ENCODE data around the gene CENPV. TPM values are rescaled to one million over a fixed set of nuclear protein-coding genes. Genes with fewer than 3 reads are reported as not detected.

CENPV gene
- total RNA-seq, 2 donors from 2014 or later, result 12.0 to 32.5 TPM

- Histone ChIP-seq H3K4me1 (ENCODE audit: control insufficient read depth in 1 of 2, low read depth in 2 of 2) (no peaks in the 10 kb centered on the region), H3K27ac (no peak overlapping the region), H3K4me3 (no peak overlapping the region), H3K36me3 (peaks cover 8% of the 10 kb centered on the region), H3K27me3 (replicated peaks; ENCODE audit: insufficient read depth) (no peaks in the 10 kb centered on the region), H3K9me3 (no peaks in the 10 kb centered on the region)
- no peak for DNase-seq (ENCODE audit: low spot score)
- ATAC-seq (ENCODE audit: insufficient number of reproducible peaks, low FRiP score, low read depth), result no peak
- no peak for TF ChIP-seq CTCF (IDR thresholded peaks at IDR 0.05)
Measured at GRCh38 chr17:16339959-16340358, 13.3 kb downstream of the CENPV start.

DNA sequence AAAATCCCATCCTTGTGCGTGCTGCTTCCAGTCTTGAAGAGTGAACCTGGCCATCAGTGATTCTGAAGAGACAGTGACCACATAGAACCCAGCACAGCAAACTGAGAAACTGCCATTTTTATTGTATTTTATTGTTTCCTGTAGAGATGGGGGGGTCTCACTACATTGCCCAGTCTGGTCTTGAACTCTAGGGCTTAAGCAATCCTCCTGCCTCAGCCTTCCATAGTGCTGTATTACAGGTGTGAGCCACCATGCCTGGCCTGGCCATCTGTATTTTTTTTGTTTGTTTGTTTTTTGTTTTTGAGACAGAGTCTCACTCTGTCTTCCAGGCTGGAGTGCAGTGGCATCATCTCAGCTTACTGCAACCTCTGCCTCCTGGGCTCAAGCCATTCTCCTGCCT lies 13.9 kb downstream of the CENPV start:
- H3K27ac ChIP-seq, result no peak overlapping the region
- peaks cover 7% of the 10 kb centered on the region for H3K36me3 ChIP-seq
- no peaks in the 10 kb centered on the region for H3K9me3 ChIP-seq
- H3K4me3 ChIP-seq, result no peak overlapping the region
- DNase-seq (ENCODE audit: low spot score) (no peak), ATAC-seq (ENCODE audit: insufficient number of reproducible peaks, low FRiP score, low read depth) (no peak)
- no peaks in the 10 kb centered on the region for H3K27me3 ChIP-seq (replicated peaks; ENCODE audit: insufficient read depth)
- TF ChIP-seq CTCF (IDR thresholded peaks at IDR 0.05), result no peak
- no peaks in the 10 kb centered on the region for H3K4me1 ChIP-seq (ENCODE audit: control insufficient read depth in 1 of 2, low read depth in 2 of 2)

- no peak for DNase-seq (ENCODE audit: low spot score)
- no peak for ATAC-seq (ENCODE audit: insufficient number of reproducible peaks, low FRiP score, low read depth)
- Histone ChIP-seq H3K27ac (no peak overlapping the region), H3K4me3 (no peak overlapping the region), H3K4me1 (ENCODE audit: control insufficient read depth in 1 of 2, low read depth in 2 of 2) (no peaks in the 10 kb centered on the region), H3K27me3 (replicated peaks; ENCODE audit: insufficient read depth) (no peaks in the 10 kb centered on the region), H3K36me3 (no peaks in the 10 kb centered on the region), H3K9me3 (no peaks in the 10 kb centered on the region)
- TF ChIP-seq CTCF (IDR thresholded peaks at IDR 0.05), result no peak
Measured at GRCh38 chr17:16338391-16338790, 14.9 kb downstream of the CENPV start.

DNA sequence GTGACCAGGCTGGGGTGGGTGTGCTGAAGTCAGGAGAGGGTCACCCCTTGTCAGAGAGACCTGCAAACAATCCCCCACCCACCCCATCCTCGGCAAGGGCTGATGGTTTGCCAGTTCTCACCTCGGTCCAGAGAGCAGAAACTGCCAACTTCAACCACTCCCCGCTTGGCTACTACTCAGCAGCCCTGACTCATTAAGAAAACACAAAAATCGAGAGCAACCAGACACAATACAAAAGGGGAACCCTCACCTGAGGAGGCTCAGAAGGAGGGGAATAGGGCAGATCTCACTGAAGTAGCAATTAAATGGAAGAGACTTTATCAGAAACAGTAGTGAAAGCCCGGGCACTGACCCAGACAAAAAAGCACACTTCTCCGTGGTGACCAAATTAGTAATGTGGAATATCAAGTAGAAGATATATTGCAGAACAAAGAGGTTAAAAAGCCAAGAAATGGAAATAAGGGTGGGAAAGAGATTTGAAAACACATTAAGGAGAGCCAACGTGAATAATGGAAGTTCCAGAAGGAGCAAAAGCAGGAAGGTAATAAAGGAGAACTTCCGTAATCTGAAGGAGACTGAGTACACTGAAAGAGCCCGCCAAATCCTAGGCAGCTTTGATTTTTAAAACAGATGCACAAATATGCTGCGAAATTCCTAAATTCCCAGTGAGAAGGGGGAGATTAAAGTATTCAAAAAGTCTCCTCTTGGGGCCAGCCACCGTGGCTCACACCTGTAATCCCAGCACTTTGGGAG lies 23.6 kb downstream of the CENPV start:
- TF ChIP-seq CTCF (IDR thresholded peaks at IDR 0.05), result no peak
- ATAC-seq (ENCODE audit: insufficient number of reproducible peaks, low FRiP score, low read depth), result peak; percentile 60
- H3K9me3 ChIP-seq, result no peaks in the 10 kb centered on the region
- no peak overlapping the region for H3K27ac ChIP-seq
- peaks cover 7% of the 10 kb centered on the region for H3K36me3 ChIP-seq
- DNase-seq (ENCODE audit: low spot score), result no peak
- H3K4me3 ChIP-seq, result peak overlapping the region; percentile 64
- peaks cover 0 to 12% of the 10 kb centered on the region in 2 donors for H3K4me1 ChIP-seq (ENCODE audit: control insufficient read depth in 1 of 2, low read depth in 2 of 2)
- H3K27me3 ChIP-seq (replicated peaks; ENCODE audit: insufficient read depth), result no peaks in the 10 kb centered on the region

- DNase-seq (ENCODE audit: low spot score), result no peak
- H3K4me3 ChIP-seq, result peak overlapping the region; percentile 64
- TF ChIP-seq CTCF (IDR thresholded peaks at IDR 0.05), result no peak
- ATAC-seq (ENCODE audit: insufficient number of reproducible peaks, low FRiP score, low read depth), result no peak
- H3K36me3 ChIP-seq, result peaks cover 11% of the 10 kb centered on the region
- no peaks in the 10 kb centered on the region for H3K27me3 ChIP-seq (replicated peaks; ENCODE audit: insufficient read depth)
- H3K9me3 ChIP-seq, result no peaks in the 10 kb centered on the region
- H3K27ac ChIP-seq, result no peak overlapping the region
- H3K4me1 ChIP-seq (ENCODE audit: control insufficient read depth in 1 of 2, low read depth in 2 of 2), result peaks cover 0 to 12% of the 10 kb centered on the region in 2 donors
Measured at GRCh38 chr17:16328997-16329396, 24.3 kb downstream of the CENPV start.
